Astrocyte of the spinal cord (primary cell): ENCODE results near the gene PSMA3.

Experiments used
- DNase-seq: peaks from one replicate; pipeline ENCODE4 v3.0.0; 2011; ENCODE audit warnings: low read depth, low spot score
- H3K4me3 ChIP-seq: 2 replicates; pipeline ENCODE4 v1.5.1; 2011; ENCODE audit warnings: low read depth, mild to moderate bottlenecking, low read length, moderate library complexity
- CTCF ChIP-seq: IDR thresholded peaks from 2 replicates; pipeline ENCODE4 v1.5.1; 2012; ENCODE audit warnings: low read depth, mild to moderate bottlenecking, low read length, inconsistent platforms
- in situ Hi-C: cut with HindIII; loops from 2 replicates; pipeline ENCODE4 v1.10.0; 2017; ENCODE audit warnings: low sequenced_read_pairs

Gene PSMA3

GRCh38 chr14:58213176-58213575 is 31.5 kb upstream of the PSMA3 start:
- no peak for DNase-seq
- no peak for TF ChIP-seq CTCF
- in situ Hi-C loops = no loop called here
- H3K4me3 ChIP-seq = no peak overlapping the region

- H3K4me3 ChIP-seq = no peak overlapping the region
- TF ChIP-seq CTCF = no peak
- no peak for DNase-seq
- in situ Hi-C loops = no loop called here
Measured at GRCh38 chr14:58215191-58215914, 29.3 kb upstream of the PSMA3 start.

- no peak for TF ChIP-seq CTCF
- in situ Hi-C loops = no loop called here
- no peak overlapping the region for H3K4me3 ChIP-seq
- peak; percentile 31 for DNase-seq
Measured at GRCh38 chr14:58216544-58216943, 28.1 kb upstream of the PSMA3 start.

GRCh38 chr14:58227096-58227819 is 17.4 kb upstream of the PSMA3 start:
- H3K4me3 ChIP-seq = no peak overlapping the region
- no peak for DNase-seq
- TF ChIP-seq CTCF = no peak
- in situ Hi-C loops = no loop called here

GRCh38 chr14:58238252-58239243 is 6.1 kb upstream of the PSMA3 start:
- no peak for TF ChIP-seq CTCF
- peak overlapping the region; percentile 59 for H3K4me3 ChIP-seq
- in situ Hi-C loops = no loop called here
- DNase-seq = no peak
